Skeletal muscle satellite cell (primary cell): ENCODE results near the gene ERBB2.

Experiments used
- H3K27me3 ChIP-seq: 2 replicates; pipeline ENCODE4 v1.7.0; 2013; ENCODE audit warnings: low read length; ENCODE audit not compliant: control insufficient read depth, insufficient read depth
- H3K36me3 ChIP-seq: 2 replicates; pipeline ENCODE4 v1.7.0; 2013; ENCODE audit warnings: mild to moderate bottlenecking, control low read depth, low read length; ENCODE audit not compliant: insufficient read depth
- H3K4me1 ChIP-seq: 2 replicates; pipeline ENCODE4 v1.7.0; 2013; ENCODE audit warnings: low read length; ENCODE audit not compliant: control insufficient read depth, insufficient read depth
- H3K4me2 ChIP-seq: 2 replicates; pipeline ENCODE4 v1.7.0; 2013; ENCODE audit warnings: mild to moderate bottlenecking, low read length
- H3K4me3 ChIP-seq: 2 replicates; pipeline ENCODE4 v1.7.0; 2013; ENCODE audit warnings: low read length
- H3K9ac ChIP-seq: 2 replicates; pipeline ENCODE4 v1.7.0; 2013; ENCODE audit warnings: mild to moderate bottlenecking, low read depth, low read length, moderate library complexity
- H3K9me3 ChIP-seq: replicated peaks from 2 replicates; pipeline ENCODE4 v1.7.0; 2013; ENCODE audit warnings: mild to moderate bottlenecking, control low read depth, low read length

The ERBB2 gene

DNA sequence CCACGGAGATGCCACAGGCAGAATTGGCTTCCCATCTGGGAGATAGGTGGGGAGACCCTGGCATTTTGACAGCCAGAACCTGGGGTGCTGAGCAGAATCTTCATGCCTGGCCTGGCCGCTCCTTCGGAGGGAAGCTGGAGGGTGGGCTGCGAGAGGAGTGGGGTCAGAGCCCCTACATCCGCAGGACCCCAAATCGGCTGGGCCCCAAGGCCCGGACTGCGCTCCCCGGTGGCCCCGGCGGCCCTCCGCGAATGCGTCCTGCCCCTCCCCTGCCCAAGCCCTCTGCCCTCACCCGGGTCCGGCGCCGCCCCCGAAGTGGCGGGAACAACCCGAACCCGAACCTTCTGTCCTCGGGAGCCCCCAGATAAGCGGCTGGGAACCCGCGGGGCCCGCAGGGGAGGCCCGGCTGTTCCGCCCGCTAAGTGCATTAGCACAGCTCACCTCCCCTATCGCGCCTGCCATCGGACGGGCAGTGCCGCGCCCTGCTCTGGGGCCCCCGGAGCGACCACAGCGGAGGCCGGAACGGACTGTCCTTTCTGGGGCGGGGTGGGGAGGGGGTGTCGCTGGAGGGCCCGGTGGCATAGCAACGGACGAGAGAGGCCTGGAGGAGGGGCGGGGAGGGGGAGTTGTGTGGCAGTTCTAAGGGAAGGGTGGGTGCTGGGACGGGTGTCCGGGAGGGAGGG is 32.5 kb upstream of the ERBB2 start:
- peaks cover 26% of the 10 kb centered on the region for H3K4me1 ChIP-seq
- H3K36me3 ChIP-seq, result peaks cover 3% of the 10 kb centered on the region
- no peak overlapping the region for H3K9ac ChIP-seq
- peaks cover 59% of the 10 kb centered on the region for H3K27me3 ChIP-seq
- H3K9me3 ChIP-seq, result no peaks in the 10 kb centered on the region
- H3K4me3 ChIP-seq, result no peak overlapping the region
- H3K4me2 ChIP-seq, result peak overlapping the region; percentile 28

DNA sequence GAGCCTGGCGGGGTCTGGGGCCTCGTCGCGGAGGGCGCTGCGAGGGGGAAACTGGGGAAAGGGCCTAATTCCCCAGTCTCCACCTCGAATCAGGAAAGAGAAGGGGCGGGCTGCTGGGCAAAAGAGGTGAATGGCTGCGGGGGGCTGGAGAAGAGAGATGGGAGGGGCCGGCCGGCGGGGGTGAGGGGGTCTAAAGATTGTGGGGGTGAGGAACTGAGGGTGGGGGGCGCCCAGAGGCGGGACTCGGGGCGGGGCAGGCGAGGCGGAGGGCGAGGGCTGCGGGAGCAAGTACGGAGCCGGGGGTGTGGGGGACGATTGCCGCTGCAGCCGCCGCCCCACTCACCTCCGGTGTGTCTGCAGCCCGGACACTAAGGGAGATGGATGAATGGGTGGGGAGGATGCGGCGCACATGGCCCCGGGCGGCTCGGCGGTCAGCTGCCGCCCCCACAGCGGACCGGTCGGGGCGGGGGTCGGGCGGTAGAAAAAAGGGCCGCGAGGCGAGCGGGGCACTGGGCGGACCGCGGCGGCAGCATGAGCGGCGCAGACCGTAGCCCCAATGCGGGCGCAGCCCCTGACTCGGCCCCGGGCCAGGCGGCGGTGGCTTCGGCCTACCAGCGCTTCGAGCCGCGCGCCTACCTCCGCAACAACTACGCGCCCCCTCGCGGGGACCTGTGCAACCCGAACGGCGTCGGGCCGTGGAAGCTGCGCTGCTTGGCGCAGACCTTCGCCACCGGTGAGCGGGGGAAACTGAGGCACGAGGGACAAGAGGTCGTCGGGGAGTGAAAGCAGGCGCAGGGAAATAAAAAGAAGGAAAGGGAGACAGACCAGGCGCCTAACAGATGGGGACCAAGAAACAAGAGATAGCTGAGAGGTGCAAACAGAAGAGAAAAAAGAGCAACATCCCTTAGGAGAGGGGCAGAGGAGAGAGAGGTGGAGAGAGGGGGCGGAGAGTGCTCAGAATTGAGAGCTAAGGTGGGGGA is 31.6 kb upstream of the ERBB2 start, which contains the start of gene PNMT:
TSS of gene PNMT (plus strand) at position 509 of the 980 bp plus-strand sequence. CDS start at position 532, 23 bp downstream.
- peak within 1 kb of the TSS; percentile 25 for H3K9ac ChIP-seq
- no peaks in the 10 kb centered on the region for H3K36me3 ChIP-seq
- peaks cover 59% of the 10 kb centered on the region for H3K27me3 ChIP-seq
- peaks cover 26% of the 10 kb centered on the region for H3K4me1 ChIP-seq
- H3K4me2 ChIP-seq, result peak within 1 kb of the TSS; percentile 84
- no peaks in the 10 kb centered on the region for H3K9me3 ChIP-seq
- peak within 1 kb of the TSS; percentile 57 for H3K4me3 ChIP-seq

DNA sequence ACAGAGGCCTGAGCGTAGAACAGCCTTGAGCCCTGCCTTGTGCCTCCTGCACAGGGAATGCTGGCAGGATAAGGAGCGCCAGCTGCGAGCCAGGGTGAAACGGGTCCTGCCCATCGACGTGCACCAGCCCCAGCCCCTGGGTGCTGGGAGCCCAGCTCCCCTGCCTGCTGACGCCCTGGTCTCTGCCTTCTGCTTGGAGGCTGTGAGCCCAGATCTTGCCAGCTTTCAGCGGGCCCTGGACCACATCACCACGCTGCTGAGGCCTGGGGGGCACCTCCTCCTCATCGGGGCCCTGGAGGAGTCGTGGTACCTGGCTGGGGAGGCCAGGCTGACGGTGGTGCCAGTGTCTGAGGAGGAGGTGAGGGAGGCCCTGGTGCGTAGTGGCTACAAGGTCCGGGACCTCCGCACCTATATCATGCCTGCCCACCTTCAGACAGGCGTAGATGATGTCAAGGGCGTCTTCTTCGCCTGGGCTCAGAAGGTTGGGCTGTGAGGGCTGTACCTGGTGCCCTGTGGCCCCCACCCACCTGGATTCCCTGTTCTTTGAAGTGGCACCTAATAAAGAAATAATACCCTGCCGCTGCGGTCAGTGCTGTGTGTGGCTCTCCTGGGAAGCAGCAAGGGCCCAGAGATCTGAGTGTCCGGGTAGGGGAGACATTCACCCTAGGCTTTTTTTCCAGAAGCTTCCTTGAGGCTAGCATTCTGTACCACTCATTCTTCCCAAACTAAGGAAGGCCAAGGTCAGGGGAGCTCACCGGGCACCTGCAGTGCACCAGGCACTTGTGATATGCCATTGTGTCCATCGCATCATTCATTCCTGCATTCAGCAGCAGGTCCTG is 29.7 kb upstream of the ERBB2 start:
- Histone ChIP-seq H3K4me2 (no peak overlapping the region), H3K4me3 (no peak overlapping the region), H3K27me3 (peaks cover 59% of the 10 kb centered on the region), H3K36me3 (no peaks in the 10 kb centered on the region), H3K9ac (no peak overlapping the region), H3K4me1 (peaks cover 22% of the 10 kb centered on the region), H3K9me3 (no peaks in the 10 kb centered on the region)

DNA sequence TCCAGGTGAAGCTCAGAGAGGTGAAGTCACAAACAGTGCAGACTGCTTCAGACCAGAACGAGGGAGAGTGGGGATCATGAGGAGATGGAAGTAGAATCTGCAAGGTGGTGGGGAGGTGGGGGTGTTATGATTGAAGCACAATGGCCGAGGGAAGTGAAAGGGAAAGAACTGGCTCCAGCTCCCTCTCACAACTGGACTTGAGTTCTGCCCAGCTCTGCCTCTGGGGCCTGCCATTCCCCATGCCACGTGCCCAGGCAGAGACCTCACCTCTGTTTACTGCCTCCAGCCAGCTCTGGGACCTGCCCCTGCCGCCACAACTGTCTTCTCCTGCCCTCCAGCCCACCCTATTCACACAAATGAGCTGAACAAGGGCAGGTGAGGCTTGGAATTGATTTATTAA is 29.1 kb upstream of the ERBB2 start:
- peaks cover 55% of the 10 kb centered on the region for H3K27me3 ChIP-seq
- no peak overlapping the region for H3K4me3 ChIP-seq
- no peak overlapping the region for H3K4me2 ChIP-seq
- peaks cover 20% of the 10 kb centered on the region for H3K4me1 ChIP-seq
- no peaks in the 10 kb centered on the region for H3K9me3 ChIP-seq
- H3K36me3 ChIP-seq, result no peaks in the 10 kb centered on the region
- H3K9ac ChIP-seq, result no peak overlapping the region

DNA sequence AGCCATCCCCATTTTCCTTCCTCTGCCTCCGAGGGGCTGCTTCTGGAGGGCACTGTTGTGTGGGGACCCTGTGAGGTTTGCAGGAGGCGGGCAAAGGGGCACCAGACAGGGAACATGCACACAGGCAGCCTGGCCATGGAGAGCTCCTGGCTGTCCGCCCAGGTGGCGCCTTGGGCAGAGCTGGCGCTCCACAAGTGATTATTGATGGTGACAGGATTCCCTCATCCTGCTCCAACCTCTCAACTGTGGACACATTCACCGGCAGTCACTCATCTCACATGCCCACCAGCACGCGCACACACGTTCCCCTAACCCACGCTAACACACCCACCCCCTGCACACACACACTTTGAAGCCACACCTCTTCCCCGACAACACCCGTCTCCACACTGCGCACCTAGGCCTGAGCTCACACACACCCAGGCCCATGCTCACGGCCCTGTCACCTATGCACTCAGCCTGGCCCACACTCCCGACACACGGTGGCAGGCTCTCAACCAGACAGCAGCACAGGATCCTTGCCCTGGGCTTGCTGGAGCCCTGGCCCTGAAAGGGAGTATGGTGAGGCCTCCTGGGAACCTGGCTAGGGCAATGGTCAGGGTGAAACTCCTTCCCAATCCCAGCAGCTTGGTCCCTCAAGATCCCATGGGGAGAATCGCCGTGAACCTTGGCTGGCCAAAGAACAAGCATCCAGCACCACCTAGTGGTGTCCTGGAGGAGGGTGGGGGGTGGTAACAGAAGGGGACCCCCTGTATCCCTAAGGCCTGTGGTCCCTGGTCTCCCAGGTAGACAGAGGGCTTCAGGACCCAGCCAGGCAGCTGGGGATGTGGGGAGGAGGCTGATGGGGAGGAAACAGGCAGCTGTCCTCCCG is 28.0 kb upstream of the ERBB2 start:
- Histone ChIP-seq H3K4me2 (no peak overlapping the region), H3K9me3 (no peaks in the 10 kb centered on the region), H3K9ac (no peak overlapping the region), H3K36me3 (no peaks in the 10 kb centered on the region), H3K4me3 (no peak overlapping the region), H3K4me1 (peaks cover 13% of the 10 kb centered on the region), H3K27me3 (peaks cover 45% of the 10 kb centered on the region)

DNA sequence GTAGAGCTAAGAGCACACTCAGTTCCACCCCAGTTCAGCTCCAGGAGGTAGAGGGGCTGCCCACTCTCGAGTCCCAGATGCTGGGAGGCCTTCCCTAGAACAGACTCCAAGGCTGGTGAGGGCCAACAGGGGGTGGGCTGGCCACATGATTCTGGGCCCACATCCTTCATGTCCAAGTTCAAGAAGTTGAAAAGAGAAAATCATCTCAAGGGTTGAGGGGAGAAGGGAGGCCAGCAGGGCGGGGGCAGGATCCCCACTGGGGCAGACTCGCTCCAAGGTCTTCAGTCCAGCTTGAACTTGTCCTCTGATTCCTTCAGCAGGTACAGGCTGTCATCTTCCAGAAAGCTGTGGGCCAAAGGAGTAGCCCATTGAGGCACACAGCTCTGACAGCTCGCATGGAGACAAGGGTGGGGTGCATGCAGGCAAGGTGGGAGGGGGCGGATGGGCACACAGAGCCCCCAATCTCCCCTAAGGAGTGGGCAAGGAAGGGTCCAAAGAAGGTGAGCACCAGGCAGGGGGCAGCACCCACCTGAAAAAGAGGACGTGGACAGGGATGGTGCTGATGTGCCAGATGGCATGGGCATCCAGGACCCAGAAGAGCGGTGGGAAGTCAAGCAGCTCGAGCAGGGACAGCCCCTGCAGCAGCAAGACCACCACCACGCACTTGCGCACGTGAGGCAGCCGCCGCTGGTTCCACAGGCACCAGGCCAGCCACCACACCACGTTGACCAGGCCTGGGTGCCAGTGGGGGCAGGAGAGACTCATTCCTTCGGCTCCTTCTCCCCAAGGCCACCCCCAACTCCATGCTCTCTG is 27.1 kb upstream of the ERBB2 start:
- H3K9me3 ChIP-seq, result no peaks in the 10 kb centered on the region
- H3K4me1 ChIP-seq, result peaks cover 7% of the 10 kb centered on the region
- H3K36me3 ChIP-seq, result no peaks in the 10 kb centered on the region
- no peak overlapping the region for H3K4me3 ChIP-seq
- peaks cover 37% of the 10 kb centered on the region for H3K27me3 ChIP-seq
- no peak overlapping the region for H3K9ac ChIP-seq
- no peak overlapping the region for H3K4me2 ChIP-seq

DNA sequence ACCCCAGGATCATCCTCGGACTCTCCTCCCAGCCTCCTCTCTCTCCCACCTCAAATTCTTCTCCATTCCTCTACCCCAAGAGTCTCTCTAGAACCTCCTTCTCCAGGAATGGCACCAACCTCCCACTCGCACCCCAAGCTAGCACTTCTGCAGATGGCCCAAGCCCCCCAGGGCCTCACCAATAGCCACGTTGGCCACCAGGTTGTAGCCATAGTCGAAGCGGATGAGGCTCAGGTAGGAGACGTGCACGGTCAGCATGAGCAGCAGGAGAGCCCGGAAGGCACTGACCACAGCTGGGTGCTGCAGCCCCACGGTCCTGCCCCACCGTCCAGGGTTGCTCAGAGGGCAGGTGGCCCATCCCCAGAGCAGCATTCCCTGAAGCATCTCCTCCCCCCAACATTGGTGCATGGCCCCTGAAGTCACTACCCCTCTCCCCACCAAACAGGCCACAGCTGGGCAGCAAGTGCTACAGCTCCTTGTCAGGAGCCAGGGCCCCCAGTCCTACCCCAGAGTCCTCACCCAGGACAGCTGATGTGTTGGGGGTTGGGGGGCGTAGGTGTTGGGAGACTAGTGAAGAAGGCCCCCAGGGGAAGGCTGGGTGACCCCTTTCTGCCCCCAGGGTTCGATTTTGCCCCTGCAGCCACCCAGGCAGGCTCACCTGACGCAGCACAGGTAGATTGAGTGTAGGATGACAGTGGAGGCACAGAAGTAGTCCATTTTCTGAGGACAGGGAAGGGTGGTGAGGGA is 26.4 kb upstream of the ERBB2 start:
- Histone ChIP-seq H3K4me3 (no peak overlapping the region), H3K27me3 (peaks cover 33% of the 10 kb centered on the region), H3K36me3 (no peaks in the 10 kb centered on the region), H3K9me3 (no peaks in the 10 kb centered on the region), H3K4me2 (no peak overlapping the region), H3K9ac (no peak overlapping the region), H3K4me1 (peaks cover 3% of the 10 kb centered on the region)

DNA sequence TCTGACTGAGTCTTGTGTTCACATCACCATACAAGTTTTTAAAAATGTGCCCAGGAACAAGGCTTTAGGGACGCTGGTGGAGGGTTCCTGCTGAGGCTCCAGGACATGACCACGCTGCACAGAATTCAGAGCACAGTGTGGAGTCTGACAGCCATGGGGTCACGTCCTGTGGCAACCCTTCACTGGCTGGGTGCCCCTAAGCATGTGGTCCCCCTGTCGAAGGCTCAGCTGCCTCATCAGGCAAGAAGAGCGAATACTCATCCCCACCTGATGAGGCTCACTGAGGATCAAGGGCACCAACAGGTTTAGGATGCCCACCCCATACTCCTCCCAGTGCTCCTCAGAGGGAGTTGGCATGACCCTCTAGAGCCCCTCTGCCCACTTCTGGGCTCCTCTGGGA is 25.7 kb upstream of the ERBB2 start:
- Histone ChIP-seq H3K4me1 (no peaks in the 10 kb centered on the region), H3K4me2 (no peak overlapping the region), H3K27me3 (peaks cover 29% of the 10 kb centered on the region), H3K4me3 (no peak overlapping the region), H3K9ac (no peak overlapping the region), H3K9me3 (no peaks in the 10 kb centered on the region), H3K36me3 (no peaks in the 10 kb centered on the region)

DNA sequence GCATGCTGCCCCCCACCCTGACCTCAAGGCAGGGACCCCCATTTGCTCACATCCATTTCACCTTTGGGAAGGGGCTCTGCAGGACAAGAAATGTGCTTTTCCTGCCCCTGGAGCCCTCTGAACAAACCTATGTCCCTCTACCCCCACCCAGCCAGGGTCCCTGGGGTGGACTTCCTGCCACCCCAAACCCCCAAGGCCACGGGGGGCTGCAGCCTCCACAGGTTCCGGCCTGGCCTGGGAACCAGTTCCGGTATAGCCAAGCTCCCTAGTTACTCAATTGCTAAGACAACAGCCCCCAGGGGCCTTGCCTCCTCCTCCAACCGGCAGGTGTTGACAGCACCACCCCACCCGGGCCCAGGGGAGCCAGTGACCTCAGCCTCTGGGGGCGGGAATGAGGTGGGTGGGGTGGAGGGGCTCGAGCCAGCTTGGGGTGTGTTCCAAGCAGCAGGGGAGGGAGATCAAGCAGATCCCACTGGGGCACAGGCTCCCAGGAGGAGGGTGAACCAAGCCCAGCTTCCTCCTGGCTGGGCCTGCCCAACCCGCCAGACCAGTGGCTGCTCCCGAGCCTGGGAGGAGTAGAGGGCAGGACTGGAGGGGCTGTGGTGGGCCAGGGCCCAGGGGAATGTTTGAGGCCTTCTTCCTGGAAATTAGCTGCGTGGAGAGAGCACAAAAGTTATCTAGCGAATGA is 25.0 kb upstream of the ERBB2 start:
- H3K4me2 ChIP-seq, result no peak overlapping the region
- H3K9ac ChIP-seq, result no peak overlapping the region
- H3K4me3 ChIP-seq, result no peak overlapping the region
- H3K27me3 ChIP-seq, result peaks cover 22% of the 10 kb centered on the region
- no peaks in the 10 kb centered on the region for H3K4me1 ChIP-seq
- no peaks in the 10 kb centered on the region for H3K9me3 ChIP-seq
- H3K36me3 ChIP-seq, result no peaks in the 10 kb centered on the region
